ENCODE results near the gene LAMTOR2.

DNA sequence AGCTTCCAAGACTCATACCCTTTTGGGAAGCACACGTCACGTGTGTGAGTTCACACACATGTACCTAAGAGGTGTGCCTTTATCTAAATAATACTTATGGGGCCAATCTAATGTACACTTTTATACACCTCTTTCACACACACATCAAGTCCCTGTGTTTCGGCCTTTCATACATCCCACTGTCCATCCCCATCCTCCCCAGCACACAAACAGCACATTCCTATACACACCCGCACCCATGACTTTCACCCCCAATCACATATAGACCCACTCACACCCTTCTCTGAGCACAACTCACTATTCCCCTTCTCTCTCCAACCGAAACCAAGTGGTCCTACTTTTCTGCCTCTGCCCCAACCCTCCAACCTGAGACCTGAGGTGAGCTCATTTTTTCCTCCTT is 24.1 kb downstream of the LAMTOR2 start:
- TF ChIP-seq CTCF (IDR thresholded peaks at IDR 0.05) (no peak), POLR2A (IDR thresholded peaks at IDR 0.05) (no peak), POLR2AphosphoS5 (IDR thresholded peaks at IDR 0.05) (no peak), EP300 (IDR thresholded peaks at IDR 0.05) (no peak)

Measured in gastroesophageal sphincter (tissue), 3 donors.